Anterior cingulate cortex (tissue), 58 donors: ENCODE results near the gene NKG7.
A peak's percentile ranks its signal among the peaks of the same experiment; 100 is the strongest.
"Not testable (repeated sequence)": the region's sequence is repeated elsewhere in the genome, so short reads cannot be mapped to it uniquely, and the experiment has no call there.

Experiments used
- DNase-seq, 58 donors: peaks; one replicate each; lab custom pipeline; 2025; lab: John Stamatoyannopoulos, UW

NKG7 gene

GRCh38 chr19:51372649-51373504 is at the start of gene NKG7:
Gene NKG7 (minus strand): TSS chr19:51372654. CDS start chr19:51372535, 119 bp downstream.
- DNase-seq = no peak

- DNase-seq = peak in 49 of 58 donors; percentile 4 to 78 (median 32)
Observed at GRCh38 chr19:51422053-51422448, 49.6 kb upstream of the NKG7 start.

GRCh38 chr19:51421229-51422052 is 49.0 kb upstream of the NKG7 start:
- no peak for DNase-seq

GRCh38 chr19:51420511-51420910 is 48.1 kb upstream of the NKG7 start:
- DNase-seq = not testable (repeated sequence)

GRCh38 chr19:51418707-51419106 is 46.3 kb upstream of the NKG7 start:
- DNase-seq = no peak

GRCh38 chr19:51417810-51418157 is 45.3 kb upstream of the NKG7 start:
- no peak for DNase-seq

GRCh38 chr19:51417107-51417809 is 44.8 kb upstream of the NKG7 start, which contains the start of gene SIGLEC10:
Gene SIGLEC10 (minus strand): TSS chr19:51417642. CDS start chr19:51417581, 61 bp downstream.
- peak in 28 of 58 donors; percentile 2 to 46 (median 18) for DNase-seq

GRCh38 chr19:51416422-51416821 is 44.0 kb upstream of the NKG7 start:
- DNase-seq = not testable (repeated sequence)

GRCh38 chr19:51415187-51415586 is 42.7 kb upstream of the NKG7 start:
- no peak for DNase-seq

GRCh38 chr19:51410950-51411748 is 38.7 kb upstream of the NKG7 start:
- no peak for DNase-seq

- peak in 2 of 58 donors; percentile 6 to 11 for DNase-seq
Observed at GRCh38 chr19:51407511-51408131, 35.2 kb upstream of the NKG7 start.

GRCh38 chr19:51402117-51402516 is 29.7 kb upstream of the NKG7 start:
- DNase-seq = no peak

GRCh38 chr19:51399936-51400335 is 27.5 kb upstream of the NKG7 start:
- DNase-seq = not testable (repeated sequence)

GRCh38 chr19:51399231-51399630 is 26.8 kb upstream of the NKG7 start:
- no peak for DNase-seq

- DNase-seq = peak in 1 of 58 donors; percentile 6
Observed at GRCh38 chr19:51398096-51398704, 25.7 kb upstream of the NKG7 start.

GRCh38 chr19:51397453-51397852 is 25.0 kb upstream of the NKG7 start:
- not testable (repeated sequence) for DNase-seq

GRCh38 chr19:51396175-51396574 is 23.7 kb upstream of the NKG7 start:
- no peak for DNase-seq

- peak; percentile 43 to 97 (median 88) for DNase-seq
Observed at GRCh38 chr19:51394050-51394836, 21.8 kb upstream of the NKG7 start.
